HepG2 (cell line): Measurements from ENCODE around the gene CAMTA2. TPM values are rescaled to one million over a fixed set of nuclear protein-coding genes. Genes with fewer than 3 reads are reported as not detected.
A peak's percentile ranks its signal among the peaks of the same experiment; 100 is the strongest.

Source experiments
- ATF7 ChIP-seq, 2 experiments: fragments of 450-650 bp in 1 of 2; sonication (generic) in 1 of 2; formaldehyde crosslinking in 1 of 2; IDR thresholded peaks; 2 replicates each; pipeline versions ENCODE4 v1.4.0 to v1.6.1; 2016 to 2020; ENCODE audit warnings: antibody characterized with exemption in 1 of 2, mild to moderate bottlenecking in 1 of 2, missing genetic modification reagents in 1 of 2
- CCDC6 ChIP-seq: sonication (generic); formaldehyde crosslinking; IDR thresholded peaks from 2 replicates; pipeline ENCODE4 v1.8.1; 2022; ENCODE audit warnings: mild to moderate bottlenecking, missing genetic modification reagents, moderate library complexity
- CREM ChIP-seq, 2 experiments: sonication (generic) in 1 of 2; formaldehyde crosslinking in 1 of 2; IDR thresholded peaks; 2 replicates each; pipeline versions ENCODE4 v1.4.0 to v1.6.1; 2016 to 2020; ENCODE audit warnings: antibody characterized with exemption in 1 of 2, mild to moderate bottlenecking in 1 of 2, missing genetic modification reagents in 1 of 2
- GPN1 ChIP-seq: sonication (generic); formaldehyde crosslinking; IDR thresholded peaks from 2 replicates; pipeline ENCODE4 v1.5.1; 2020; ENCODE audit warnings: missing genetic modification reagents, borderline replicate concordance
- KLF11 ChIP-seq: IDR thresholded peaks from 2 replicates; pipeline ENCODE4 v1.6.1; 2016; ENCODE audit warnings: missing compliant biosample characterization
- MTA1 ChIP-seq: sonication (generic); formaldehyde crosslinking; IDR thresholded peaks from 2 replicates; pipeline ENCODE4 v1.4.0; 2020; ENCODE audit warnings: missing genetic modification reagents, mild to moderate bottlenecking, borderline replicate concordance
- NKX3-1 ChIP-seq: sonication (generic); formaldehyde crosslinking; IDR thresholded peaks from 2 replicates; pipeline ENCODE4 v1.5.0; 2020; ENCODE audit warnings: missing genetic modification reagents
- NPAS2 ChIP-seq: sonication (generic); formaldehyde crosslinking; IDR thresholded peaks from 2 replicates; pipeline ENCODE4 v1.8.0; 2022; ENCODE audit warnings: mild to moderate bottlenecking, missing genetic modification reagents, borderline replicate concordance
- NR0B2 ChIP-seq: sonication (generic); formaldehyde crosslinking; IDR thresholded peaks from 2 replicates; pipeline ENCODE4 v1.4.0; 2020; ENCODE audit warnings: mild to moderate bottlenecking, missing genetic modification reagents
- SALL2 ChIP-seq: sonication (generic); formaldehyde crosslinking; IDR thresholded peaks from 2 replicates; pipeline ENCODE4 v1.8.1; 2023; ENCODE audit warnings: mild to moderate bottlenecking, missing genetic modification reagents, inconsistent platforms
- SMAD3 ChIP-seq: sonication (generic); formaldehyde crosslinking; IDR thresholded peaks from 2 replicates; pipeline ENCODE4 v1.4.0; 2020; ENCODE audit warnings: missing genetic modification reagents
- ZFYVE20 ChIP-seq: sonication (generic); formaldehyde crosslinking; IDR thresholded peaks from 2 replicates; pipeline ENCODE4 v1.8.0; 2023; ENCODE audit warnings: low read depth, mild to moderate bottlenecking, moderate library complexity, missing genetic modification reagents, borderline replicate concordance
- ZNF329 ChIP-seq: sonication (generic); formaldehyde crosslinking; IDR thresholded peaks from 2 replicates; pipeline ENCODE4 v1.9.0; 2021; ENCODE audit warnings: low read depth, mild to moderate bottlenecking, missing genetic modification reagents
- ZNF431 ChIP-seq: sonication (generic); formaldehyde crosslinking; IDR thresholded peaks from 2 replicates; pipeline ENCODE4 v1.9.0; 2022; ENCODE audit warnings: missing genetic modification reagents, low read depth, mild to moderate bottlenecking, borderline replicate concordance
- ZNF691 ChIP-seq: sonication (generic); formaldehyde crosslinking; IDR thresholded peaks from 2 replicates; pipeline ENCODE4 v1.4.0; 2020; ENCODE audit warnings: missing genetic modification reagents, low read depth, mild to moderate bottlenecking, borderline replicate concordance
- ZNF704 ChIP-seq: sonication (generic); formaldehyde crosslinking; IDR thresholded peaks from 2 replicates; pipeline ENCODE4 v1.8.1; 2023; ENCODE audit warnings: mild to moderate bottlenecking, inconsistent platforms, moderate library complexity, missing genetic modification reagents, borderline replicate concordance
- ZNF780A ChIP-seq: sonication (generic); formaldehyde crosslinking; IDR thresholded peaks from 2 replicates; pipeline ENCODE4 v1.8.0; 2022; ENCODE audit warnings: mild to moderate bottlenecking, missing genetic modification reagents, moderate library complexity
- ZNF891 ChIP-seq: sonication (generic); formaldehyde crosslinking; IDR thresholded peaks from 2 replicates; pipeline ENCODE4 v1.5.0; 2020; ENCODE audit warnings: mild to moderate bottlenecking, missing genetic modification reagents
- polyA plus RNA-seq, 8 experiments: library from polyadenylated mRNA; depleted of rRNA in 3 of 8; stranded (reverse) in 7 of 8; unstranded in 1 of 8; fragments of >200 nt; fragmentation: Illumina TruSeq in 4 of 8; extraction: Trizol in 4 of 8; gene quantifications; 2 replicates each; pipeline versions ENCODE4 v1.2.1 to v1.2.3, GENCODE V29; 2011 to 2016; ENCODE audit warnings: low read depth in 4 of 8, missing spikeins in 1 of 8, mixed read lengths in 1 of 8; ENCODE audit not compliant: insufficient read depth in 1 of 8
- total RNA-seq, 5 experiments: library from RNA; depleted of rRNA; stranded (reverse); fragments of >200 nt; fragmentation: Illumina TruSeq; extraction: Trizol; gene quantifications; 2 replicates each; pipeline ENCODE4 v1.2.3, GENCODE V29; 2016; ENCODE audit warnings: low read depth in 1 of 5
- TF ChIP-seq, protein P1 (sequence below): sonication (generic); formaldehyde crosslinking; IDR thresholded peaks from 2 replicates; pipeline ENCODE4 v1.5.0; 2020; ENCODE audit warnings: missing genetic modification reagents
- TF ChIP-seq, protein P2 (sequence below): IDR thresholded peaks from 2 replicates; pipeline ENCODE4 v1.6.1; 2016; ENCODE audit warnings: missing genetic modification reagents, missing compliant biosample characterization
- TF ChIP-seq, protein P3 (sequence below): sonication (generic); formaldehyde crosslinking; IDR thresholded peaks from 2 replicates; pipeline ENCODE4 v1.4.0; 2020; ENCODE audit warnings: low read depth, mild to moderate bottlenecking, missing genetic modification reagents

Gene CAMTA2
- total and polyA plus RNA-seq, 2 of the 13 experiments (the other 11 are each of a cell fraction or from before 2014, with no cell fraction given): 4.1 to 7.1 TPM

DNA sequence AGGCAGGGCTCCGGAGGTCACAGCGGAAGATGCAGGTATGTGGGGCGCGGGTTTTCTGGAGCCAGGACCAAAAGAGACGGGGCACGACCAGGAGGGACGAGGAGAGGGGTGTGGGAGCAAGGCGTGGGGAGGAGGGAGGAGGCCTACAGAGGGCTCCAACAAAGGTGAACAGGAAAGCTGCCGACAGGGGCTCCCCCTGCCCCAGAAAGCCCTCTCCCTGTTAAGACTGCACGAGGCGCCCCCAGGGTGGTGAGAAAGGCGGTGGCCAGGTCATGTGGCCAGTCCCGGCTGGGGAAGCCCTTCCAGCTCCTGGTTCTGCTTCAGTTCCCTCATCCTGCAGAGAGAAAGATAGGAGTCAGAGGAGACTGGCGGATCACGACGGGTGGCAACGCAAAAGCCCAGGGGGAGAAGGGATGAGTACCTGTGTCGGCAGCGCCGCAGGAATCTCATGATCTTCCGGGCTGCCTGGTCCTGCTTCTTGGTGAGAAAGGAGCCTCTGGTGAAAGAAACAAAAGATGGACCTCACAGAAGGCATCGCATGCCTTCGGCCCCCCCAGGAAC, 18.9 kb downstream of the CAMTA2 start (continued):
- TF ChIP-seq CREM (IDR thresholded peaks at IDR 0.05) (no peak), CREM (CRISPR knock-in tag; IDR thresholded peaks at IDR 0.05) (no peak), MTA1 (CRISPR knock-in tag) (no peak), ZNF704 (0 out of 2 replicates have a peak, but pooled peaks have one; percentile 59), SALL2 (no peak), NPAS2 (CRISPR knock-in tag) (no peak), NR0B2 (CRISPR knock-in tag) (0 out of 2 replicates have a peak, but pooled peaks have one; percentile 25), ATF7 (IDR thresholded peaks at IDR 0.05) (no peak), ATF7 (CRISPR knock-in tag; IDR thresholded peaks at IDR 0.05) (no peak), ZNF329 (no peak), ZNF691 (CRISPR knock-in tag) (peak; percentile 51; the same call in 1 of the 2 replicates), CCDC6 (CRISPR knock-in tag) (0 out of 2 replicates have a peak, but pooled peaks have one; percentile 7), ZFYVE20 (0 out of 2 replicates have a peak, but pooled peaks have one; percentile 51), SMAD3 (CRISPR knock-in tag) (peak; percentile 51; the same call in 1 of the 2 replicates), NKX3-1 (0 out of 2 replicates have a peak, but pooled peaks have one; percentile 20), ZNF780A (CRISPR knock-in tag) (0 out of 2 replicates have a peak, but pooled peaks have one; percentile 4), GPN1 (CRISPR knock-in tag) (no peak), ZNF891 (CRISPR knock-in tag) (0 out of 2 replicates have a peak, but pooled peaks have one; percentile 4), ZNF431 (CRISPR knock-in tag) (0 out of 2 replicates have a peak, but pooled peaks have one; percentile 2), KLF11 (CRISPR knock-in tag) (0 out of 2 replicates have a peak, but pooled peaks have one; percentile 53)
- TF ChIP-seq, protein P1, sequence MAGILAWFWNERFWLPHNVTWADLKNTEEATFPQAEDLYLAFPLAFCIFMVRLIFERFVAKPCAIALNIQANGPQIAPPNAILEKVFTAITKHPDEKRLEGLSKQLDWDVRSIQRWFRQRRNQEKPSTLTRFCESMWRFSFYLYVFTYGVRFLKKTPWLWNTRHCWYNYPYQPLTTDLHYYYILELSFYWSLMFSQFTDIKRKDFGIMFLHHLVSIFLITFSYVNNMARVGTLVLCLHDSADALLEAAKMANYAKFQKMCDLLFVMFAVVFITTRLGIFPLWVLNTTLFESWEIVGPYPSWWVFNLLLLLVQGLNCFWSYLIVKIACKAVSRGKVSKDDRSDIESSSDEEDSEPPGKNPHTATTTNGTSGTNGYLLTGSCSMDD (CRISPR knock-in tag): no peak
- TF ChIP-seq, protein P2, sequence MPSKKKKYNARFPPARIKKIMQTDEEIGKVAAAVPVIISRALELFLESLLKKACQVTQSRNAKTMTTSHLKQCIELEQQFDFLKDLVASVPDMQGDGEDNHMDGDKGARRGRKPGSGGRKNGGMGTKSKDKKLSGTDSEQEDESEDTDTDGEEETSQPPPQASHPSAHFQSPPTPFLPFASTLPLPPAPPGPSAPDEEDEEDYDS (CRISPR knock-in tag): peak; percentile 11; the same call in 1 of the 2 replicates
- TF ChIP-seq, protein P3, sequence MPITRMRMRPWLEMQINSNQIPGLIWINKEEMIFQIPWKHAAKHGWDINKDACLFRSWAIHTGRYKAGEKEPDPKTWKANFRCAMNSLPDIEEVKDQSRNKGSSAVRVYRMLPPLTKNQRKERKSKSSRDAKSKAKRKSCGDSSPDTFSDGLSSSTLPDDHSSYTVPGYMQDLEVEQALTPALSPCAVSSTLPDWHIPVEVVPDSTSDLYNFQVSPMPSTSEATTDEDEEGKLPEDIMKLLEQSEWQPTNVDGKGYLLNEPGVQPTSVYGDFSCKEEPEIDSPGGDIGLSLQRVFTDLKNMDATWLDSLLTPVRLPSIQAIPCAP (CRISPR knock-in tag): no peak
